Loucy (cell line): Measurements from ENCODE around the gene MAB21L3.

Experiments used
- CTCF ChIP-seq: fragments of 200-600 bp; sonication (generic); conservative IDR thresholded peaks from 2 replicates; pipeline ENCODE4 v1.5.1; 2014; ENCODE audit warnings: mild to moderate bottlenecking, antibody characterized with exemption, low read length
- EZH2phosphoT487 ChIP-seq: fragments of 200-600 bp; IDR thresholded peaks from 2 replicates; pipeline ENCODE4 v1.6.1; 2018; ENCODE audit warnings: antibody characterized with exemption, mild to moderate bottlenecking, moderate library complexity, borderline replicate concordance

GRCh38 chr1:116107371-116107770 lies 3.8 kb upstream of the MAB21L3 start:
- TF ChIP-seq CTCF (no peak), EZH2phosphoT487 (no peak)
